HCT116 (cell line): ENCODE results near the gene FAM219A. TPM values are rescaled to one million over a fixed set of nuclear protein-coding genes. Genes with fewer than 3 reads are reported as not detected.

Source experiments
- ATAC-seq: fragments of 200-7000 bp; cut with Tn5 transposase; 2 replicates; pipeline ENCODE4 v1.9.1; 2020; ENCODE audit warnings: mild to moderate bottlenecking, moderate library complexity
- BruUV-seq: library from RNA; stranded (reverse); fragments of 400-500 nt; replicated peaks from 2 replicates; lab custom pipeline; 2021; lab: Mats Ljungman, UMichigan
- CTCF ChIA-PET: fragments of 300-600 bp; sonication (Branson Sonifier 250); formaldehyde crosslinking; loops from one replicate; lab custom pipeline; 2021; ENCODE audit warnings: antibody characterized with exemption; lab: Charles Lee
- POLR2A ChIA-PET: fragments of 300-600, 350-600 bp; sonication (Branson Sonifier 250); formaldehyde crosslinking; loops from one replicate; lab custom pipeline; 2021; ENCODE audit warnings: antibody characterized with exemption; lab: Charles Lee
- RAD21 ChIA-PET, 2 experiments: fragments of 300-600 bp; sonication (Branson Sonifier 250); formaldehyde crosslinking; loops; one replicate each; lab custom pipeline; 2023; ENCODE audit warnings: low total read pairs in 2 of 2; ENCODE audit not compliant: uncharacterized antibody in 2 of 2, unreplicated experiment in 2 of 2, low non-redundant PET in 1 of 2; lab: Charles Lee
- DNase-seq: peaks from one replicate; pipeline ENCODE4 v3.0.0-alpha.2; 2010; ENCODE audit warnings: low read depth, low spot score
- H2AFZ ChIP-seq: fragments of 200-600 bp; shearing (Covaris generic), sonication (generic); 2 replicates; pipeline ENCODE4 v1.6.1; 2017; ENCODE audit warnings: low read depth, mixed run types, mixed read lengths, antibody characterized with exemption, low read length; ENCODE audit not compliant: poor library complexity, severe bottlenecking
- H3K27ac ChIP-seq: 2 replicates; pipeline ENCODE4 v1.5.1; 2012; ENCODE audit warnings: low read depth, low read length
- H3K27me3 ChIP-seq: fragments of 200-600 bp; sonication (generic); 2 replicates; pipeline ENCODE4 v1.6.1; 2016; ENCODE audit warnings: mixed run types, low read length, mixed read lengths; ENCODE audit not compliant: insufficient read depth
- H3K36me3 ChIP-seq, 2 experiments: fragments of 200-500 bp in 1 of 2; fragments of 200-600 bp in 1 of 2; sonication (Bioruptor generic) in 1 of 2; sonication (generic) in 1 of 2; 2 replicates each; pipeline versions ENCODE4 v1.5.1 to v1.6.1; 2014 to 2016; ENCODE audit warnings: low read length in 2 of 2, inconsistent platforms in 1 of 2, mixed read lengths in 1 of 2, mixed run types in 1 of 2; ENCODE audit not compliant: insufficient read depth in 2 of 2, control insufficient read depth in 1 of 2
- H3K4me1 ChIP-seq, 2 experiments: fragments of 200-600 bp in 1 of 2; sonication (generic) in 1 of 2; 2 replicates each; pipeline versions ENCODE4 v1.5.1 to v1.6.1; 2012 to 2017; ENCODE audit warnings: low read length in 2 of 2, inconsistent platforms in 1 of 2, mild to moderate bottlenecking in 1 of 2, mixed read lengths in 1 of 2, mixed run types in 1 of 2, moderate library complexity in 1 of 2; ENCODE audit not compliant: insufficient read depth in 2 of 2, control insufficient read depth in 1 of 2
- H3K4me2 ChIP-seq: fragments of 200-600 bp; sonication (generic); 2 replicates; pipeline ENCODE4 v1.6.1; 2017; ENCODE audit warnings: mixed run types, low read length, mixed read lengths
- H3K4me3 ChIP-seq, 2 experiments: fragments of 200-600 bp in 1 of 2; sonication (generic) in 1 of 2; replicated peaks in 1 of 2; 2 replicates each; pipeline ENCODE4 v1.5.1; 2011 to 2016; ENCODE audit warnings: low read length in 2 of 2, control low read depth in 1 of 2, low read depth in 1 of 2, mild to moderate bottlenecking in 1 of 2, mixed read lengths in 1 of 2, mixed run types in 1 of 2
- H3K79me2 ChIP-seq: fragments of 200-600 bp; sonication (generic); 2 replicates; pipeline ENCODE4 v1.6.1; 2017; ENCODE audit warnings: mild to moderate bottlenecking, mixed run types, low read length, moderate library complexity, mixed read lengths; ENCODE audit not compliant: insufficient read depth
- H3K9ac ChIP-seq: fragments of 200-600 bp; sonication (generic); 2 replicates; pipeline ENCODE4 v1.6.1; 2016; ENCODE audit warnings: low read length, mixed read lengths
- H3K9me2 ChIP-seq: fragments of 200-600 bp; sonication (generic), shearing (Covaris generic); 2 replicates; pipeline ENCODE4 v1.6.1; 2017; ENCODE audit warnings: mixed run types, mild to moderate bottlenecking, moderate library complexity; ENCODE audit not compliant: insufficient read depth
- H3K9me3 ChIP-seq, 2 experiments: fragments of 200-500 bp in 1 of 2; fragments of 200-600 bp in 1 of 2; sonication (Bioruptor generic) in 1 of 2; sonication (generic) in 1 of 2; 2 replicates each; pipeline ENCODE4 v1.6.1; 2014 to 2017; ENCODE audit warnings: low read length in 2 of 2, mixed read lengths in 2 of 2, inconsistent platforms in 1 of 2, low read depth in 1 of 2, mild to moderate bottlenecking in 1 of 2, mixed run types in 1 of 2, moderate library complexity in 1 of 2; ENCODE audit not compliant: control insufficient read depth in 1 of 2, insufficient read depth in 1 of 2
- H4K20me1 ChIP-seq: fragments of 200-600 bp; sonication (generic), shearing (Covaris generic); 2 replicates; pipeline ENCODE4 v1.6.1; 2017; ENCODE audit warnings: mixed run types, mild to moderate bottlenecking, moderate library complexity; ENCODE audit not compliant: insufficient read depth
- CTCF ChIP-seq, 3 experiments: fragments of 200-600 bp in 1 of 3; sonication (generic) in 1 of 3; IDR thresholded peaks in 2 of 3; conservative IDR thresholded peaks in 1 of 3; 2 replicates each; pipeline ENCODE4 v1.5.1; 2012 to 2017; ENCODE audit warnings: low read depth in 2 of 3, low read length in 2 of 3, antibody characterized with exemption in 1 of 3, borderline replicate concordance in 1 of 3, control low read depth in 1 of 3, mild to moderate bottlenecking in 1 of 3, mixed read lengths in 1 of 3, mixed run types in 1 of 3, moderate library complexity in 1 of 3; ENCODE audit not compliant: insufficient read depth in 1 of 3
- FOSL1 ChIP-seq: IDR thresholded peaks from 2 replicates; pipeline ENCODE4 v1.6.1; 2012; ENCODE audit warnings: low read depth
- JUND ChIP-seq: IDR thresholded peaks from 2 replicates; pipeline ENCODE4 v1.6.1; 2012
- MAX ChIP-seq: IDR thresholded peaks from 2 replicates; pipeline ENCODE4 v1.6.1; 2012
- POLR2A ChIP-seq: IDR thresholded peaks from 2 replicates; pipeline ENCODE4 v1.7.0; 2011; ENCODE audit warnings: borderline replicate concordance; ENCODE audit not compliant: insufficient read depth, insufficient read length; ENCODE audit errors: extremely low read depth
- RAD21 ChIP-seq: IDR thresholded peaks from 2 replicates; pipeline ENCODE4 v1.6.1; 2012; ENCODE audit warnings: low read depth, mild to moderate bottlenecking
- SIN3A ChIP-seq: IDR thresholded peaks from 2 replicates; pipeline ENCODE4 v1.6.1; 2012; ENCODE audit warnings: low read depth
- ZFX ChIP-seq: fragments of 450-650 bp; IDR thresholded peaks from 2 replicates; pipeline ENCODE4 v1.6.1; 2017
- ZNF274 ChIP-seq: fragments of 200-500 bp; sonication (Bioruptor generic); IDR thresholded peaks from 2 replicates; pipeline ENCODE4 v1.6.1; 2014; ENCODE audit warnings: mild to moderate bottlenecking, low read depth, low read length, inconsistent platforms
- intact Hi-C: fragments of 100-400 bp; cut with micrococcal nuclease; formaldehyde crosslinking; loops from 2 replicates; pipeline ENCODE4 v1.10.0; 2022
- total RNA-seq: library from RNA; stranded (reverse); gene quantifications from one replicate; pipeline ENCODE4 v1.2.1, GENCODE V29; 2021; ENCODE audit not compliant: unreplicated experiment

FAM219A gene
- total RNA-seq, 1 experiment from 2014 or later = 13.4 TPM

GRCh38 chr9:34443976-34444375 is 14.4 kb downstream of the FAM219A start:
- Histone ChIP-seq H3K27me3 (no peaks in the 10 kb centered on the region), H2AFZ (no peak overlapping the region), H3K9me3 (no peaks in the 10 kb centered on the region), H3K4me1 (no peaks in the 10 kb centered on the region; a peak in 1 of 4 replicates), H3K9me2 (no peaks in the 10 kb centered on the region), H3K79me2 (no peaks in the 10 kb centered on the region; the same call in 1 of the 2 replicates), H3K36me3 (no peaks in the 10 kb centered on the region), H3K9ac (no peak overlapping the region), H3K4me2 (no peak overlapping the region), H3K4me3 (no peak overlapping the region), H3K27ac (no peak overlapping the region), H4K20me1 (no peaks in the 10 kb centered on the region)
- DNase-seq (no peak), ATAC-seq (no peak)
- TF ChIP-seq POLR2A (no peak), ZFX (no peak), RAD21 (no peak), CTCF (IDR thresholded peaks at IDR 0.05 in 2 of 3, conservative IDR thresholded peaks at IDR 0.05 in 1 of 3; ENCODE audit: borderline replicate concordance in 1 of 3, insufficient read depth in 1 of 3, low read depth in 2 of 3, low read length in 2 of 3) (no peak), JUND (no peak), ZNF274 (no peak), SIN3A (no peak), FOSL1 (no peak), MAX (no peak)
- BruUV-seq = no TSS peak
- RAD21 ChIA-PET = no interaction called here
- CTCF ChIA-PET = interaction anchor here (1.7 to 2.2 kb wide), 2 partner anchors 11 to 40 kb away, joined by 5 to 8 read pairs; no protein-coding TSS in a partner anchor
- intact Hi-C loops = no loop called here
- POLR2A ChIA-PET = interaction anchor here (1.5 kb wide), 1 partner anchor 14 kb away, joined by 3 read pairs; the partner anchor contains the start of genes DNAI1 and FAM219A
